GM12865 (cell line): Measurements from ENCODE around the gene CHCHD6.

Experiments
- DNase-seq: peaks from one replicate; pipeline ENCODE4 v3.0.0; 2010; ENCODE audit warnings: low read depth
- H3K4me3 ChIP-seq: 2 replicates; pipeline ENCODE4 v1.5.1; 2011; ENCODE audit warnings: mild to moderate bottlenecking, low read depth, low read length, control low read depth
- TF ChIP-seq, protein P1 (sequence below): IDR thresholded peaks from 2 replicates; pipeline ENCODE4 v1.5.1; 2011; ENCODE audit warnings: low read length, control low read depth, low read depth, inconsistent platforms; ENCODE audit not compliant: insufficient read depth; ENCODE audit errors: missing control alignments

CHCHD6 gene

GRCh38 chr3:126939733-126940132 lies 235.7 kb downstream of the CHCHD6 start:
- no peak for DNase-seq
- no peak overlapping the region for H3K4me3 ChIP-seq
- TF ChIP-seq, protein P1, sequence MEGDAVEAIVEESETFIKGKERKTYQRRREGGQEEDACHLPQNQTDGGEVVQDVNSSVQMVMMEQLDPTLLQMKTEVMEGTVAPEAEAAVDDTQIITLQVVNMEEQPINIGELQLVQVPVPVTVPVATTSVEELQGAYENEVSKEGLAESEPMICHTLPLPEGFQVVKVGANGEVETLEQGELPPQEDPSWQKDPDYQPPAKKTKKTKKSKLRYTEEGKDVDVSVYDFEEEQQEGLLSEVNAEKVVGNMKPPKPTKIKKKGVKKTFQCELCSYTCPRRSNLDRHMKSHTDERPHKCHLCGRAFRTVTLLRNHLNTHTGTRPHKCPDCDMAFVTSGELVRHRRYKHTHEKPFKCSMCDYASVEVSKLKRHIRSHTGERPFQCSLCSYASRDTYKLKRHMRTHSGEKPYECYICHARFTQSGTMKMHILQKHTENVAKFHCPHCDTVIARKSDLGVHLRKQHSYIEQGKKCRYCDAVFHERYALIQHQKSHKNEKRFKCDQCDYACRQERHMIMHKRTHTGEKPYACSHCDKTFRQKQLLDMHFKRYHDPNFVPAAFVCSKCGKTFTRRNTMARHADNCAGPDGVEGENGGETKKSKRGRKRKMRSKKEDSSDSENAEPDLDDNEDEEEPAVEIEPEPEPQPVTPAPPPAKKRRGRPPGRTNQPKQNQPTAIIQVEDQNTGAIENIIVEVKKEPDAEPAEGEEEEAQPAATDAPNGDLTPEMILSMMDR: no peak

DNA sequence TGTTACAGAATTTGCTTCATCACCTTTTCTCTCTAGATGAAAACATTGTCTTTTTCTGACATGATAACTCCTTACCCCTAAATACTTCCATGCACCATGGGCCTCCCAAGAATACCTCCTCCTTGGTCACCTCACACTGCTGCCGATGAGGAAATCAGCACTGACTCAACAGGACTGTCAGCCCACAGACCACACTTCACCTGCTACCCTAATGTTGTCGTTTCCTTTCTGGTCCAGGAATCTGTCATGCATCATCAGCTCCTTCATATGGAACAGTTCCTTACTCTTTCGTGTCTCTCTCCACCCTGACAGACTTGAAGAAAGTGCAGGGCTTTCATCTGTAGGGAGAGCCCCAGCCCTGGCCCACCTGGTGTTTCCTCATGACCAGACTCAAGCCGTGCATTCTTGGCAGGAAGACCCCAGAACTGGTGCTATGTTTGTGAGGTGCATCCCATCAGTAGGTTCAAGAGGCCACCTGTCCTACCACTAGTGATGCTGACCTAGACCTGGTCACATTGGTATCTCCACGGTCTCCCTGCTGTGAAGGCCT lies 237.8 kb downstream of the CHCHD6 start:
- TF ChIP-seq, protein P1: no peak
- H3K4me3 ChIP-seq: no peak overlapping the region
- no peak for DNase-seq

DNA sequence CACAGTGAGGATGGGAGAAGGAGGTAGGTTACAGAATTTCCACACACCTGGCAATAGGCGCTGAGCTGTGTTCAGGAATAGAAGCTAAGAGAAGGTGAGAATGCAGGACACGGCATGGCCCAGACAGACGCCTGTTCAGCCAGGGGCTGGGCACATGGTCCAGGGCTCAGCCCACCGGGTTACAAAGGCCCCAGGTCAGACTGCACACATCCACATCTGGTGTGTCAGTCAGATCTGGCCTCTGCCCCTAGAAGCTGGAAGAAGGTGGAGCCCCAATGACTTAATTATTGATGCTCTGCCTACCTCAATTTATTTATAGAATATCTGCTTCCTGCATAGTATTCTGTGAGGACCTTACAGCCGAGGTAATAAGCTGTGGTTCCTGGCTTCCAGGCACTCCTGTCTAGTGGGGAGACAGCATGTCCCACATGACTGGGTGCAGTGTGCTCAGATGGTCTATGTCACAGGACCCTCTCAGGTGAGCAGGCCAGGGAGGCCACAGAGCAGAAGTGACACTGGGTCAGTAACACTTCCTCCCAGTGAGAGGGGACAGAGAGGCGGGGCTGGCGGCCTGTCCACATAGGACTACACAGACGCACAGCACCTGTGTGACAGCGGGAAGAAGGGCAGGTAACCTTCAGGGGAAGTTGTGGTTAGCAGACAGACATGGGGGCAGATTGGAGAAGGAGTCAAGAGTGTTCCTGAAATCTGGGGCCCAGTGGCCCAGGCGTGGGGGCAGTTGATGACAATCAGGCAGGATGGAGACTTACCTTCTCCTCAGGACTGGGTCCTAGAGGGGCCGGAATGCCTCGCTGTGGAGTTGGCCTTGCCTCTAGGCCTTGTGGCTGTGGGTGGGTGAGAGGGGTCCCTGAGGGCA lies 240.3 kb downstream of the CHCHD6 start:
- TF ChIP-seq, protein P1: no peak
- no peak overlapping the region for H3K4me3 ChIP-seq
- DNase-seq: no peak

GRCh38 chr3:126945171-126945721 lies 241.2 kb downstream of the CHCHD6 start:
- no peak for DNase-seq
- H3K4me3 ChIP-seq: no peak overlapping the region
- TF ChIP-seq, protein P1: no peak

DNA sequence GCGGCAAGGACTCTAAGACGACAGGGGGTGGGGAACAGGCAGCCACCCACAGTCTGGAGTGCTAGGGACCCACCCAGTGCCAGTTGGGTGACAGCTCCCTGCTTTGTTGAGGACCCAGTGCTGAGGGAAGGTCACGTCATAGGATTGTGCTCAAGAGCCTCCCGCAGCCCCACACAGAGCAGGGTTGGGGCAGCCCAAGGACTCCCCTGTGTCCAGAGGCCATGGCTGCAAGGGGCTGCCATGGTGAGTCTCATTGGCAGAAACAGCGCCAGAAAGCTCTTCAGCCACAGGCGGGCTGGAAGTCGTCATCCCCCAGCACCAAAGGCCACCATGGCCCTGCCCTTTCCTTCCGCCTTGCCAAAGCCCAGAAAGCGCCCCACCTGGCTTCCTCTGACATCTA lies 241.9 kb downstream of the CHCHD6 start:
- H3K4me3 ChIP-seq: no peak overlapping the region
- DNase-seq: no peak
- TF ChIP-seq, protein P1: no peak

GRCh38 chr3:126946405-126946804 lies 242.4 kb downstream of the CHCHD6 start:
- TF ChIP-seq, protein P1: no peak
- DNase-seq: no peak
- H3K4me3 ChIP-seq: no peak overlapping the region
